Activated CD4-positive, CD25-positive, alpha-beta regulatory T cell treated with anti-CD3 and anti-CD28 coated beads, Interleukin-2, amount 50 U/mL, for 72 hours (primary cell): Measurements from ENCODE around the gene IBTK.
"Not testable (repeated sequence)": the region's sequence is repeated elsewhere in the genome, so short reads cannot be mapped to it uniquely, and the experiment has no call there.

Experiments
- DNase-seq: peaks from one replicate; pipeline ENCODE4 v3.0.0; 2021

IBTK gene

GRCh38 chr6:82247505-82248272, at the start of gene IBTK:
Gene IBTK (minus strand): TSS chr6:82247744. CDS start chr6:82240486, 7,258 bp downstream.
- peak; percentile 93 for DNase-seq

- DNase-seq: no peak
Measured at GRCh38 chr6:82283771-82284410, 36.3 kb upstream of the IBTK start.

- not testable (repeated sequence) for DNase-seq
Measured at GRCh38 chr6:82281550-82281949, 34.0 kb upstream of the IBTK start.

- no peak for DNase-seq
Measured at GRCh38 chr6:82277686-82278085, 30.1 kb upstream of the IBTK start.

- DNase-seq: no peak
Measured at GRCh38 chr6:82275686-82276085, 28.1 kb upstream of the IBTK start.

- DNase-seq: no peak
Measured at GRCh38 chr6:82273295-82273694, 25.8 kb upstream of the IBTK start.

GRCh38 chr6:82270881-82271635, 23.5 kb upstream of the IBTK start:
- no peak for DNase-seq

GRCh38 chr6:82268301-82268846, 20.8 kb upstream of the IBTK start:
- no peak for DNase-seq

- no peak for DNase-seq
Measured at GRCh38 chr6:82264824-82265223, 17.3 kb upstream of the IBTK start.

GRCh38 chr6:82264321-82264720, 16.8 kb upstream of the IBTK start:
- no peak for DNase-seq

- DNase-seq: no peak
Measured at GRCh38 chr6:82263916-82264315, 16.4 kb upstream of the IBTK start.

GRCh38 chr6:82260997-82261732, 13.6 kb upstream of the IBTK start:
- DNase-seq: no peak

GRCh38 chr6:82259389-82259788, 11.8 kb upstream of the IBTK start:
- no peak for DNase-seq

- DNase-seq: no peak
Measured at GRCh38 chr6:82257088-82257774, 9.7 kb upstream of the IBTK start.

GRCh38 chr6:82254722-82255121, 7.2 kb upstream of the IBTK start:
- not testable (repeated sequence) for DNase-seq

- DNase-seq: no peak
Measured at GRCh38 chr6:82251942-82252341, 4.4 kb upstream of the IBTK start.

- no peak for DNase-seq
Measured at GRCh38 chr6:82249381-82250253, 2.1 kb upstream of the IBTK start.

GRCh38 chr6:82248273-82248735, 760 bp upstream of the IBTK start:
- DNase-seq: no peak

GRCh38 chr6:82246802-82247504, 591 bp downstream of the IBTK start:
- DNase-seq: no peak

- no peak for DNase-seq
Measured at GRCh38 chr6:82246370-82246769, 1.2 kb downstream of the IBTK start.
